Ishikawa (cell line): Measurements from ENCODE around the gene SNX24.

ENCODE experiments used
- CEBPB ChIP-seq: IDR thresholded peaks from 2 replicates; pipeline ENCODE4 v1.6.1; 2012
- TAF1 ChIP-seq: IDR thresholded peaks from 2 replicates; pipeline ENCODE4 v1.6.1; 2012; ENCODE audit warnings: low read depth, mild to moderate bottlenecking

- no peak for TF ChIP-seq TAF1
- TF ChIP-seq CEBPB: no peak
Measured at GRCh38 chr5:122941737-122942136, 96.3 kb downstream of the SNX24 start.
